H9 (cell line): ENCODE data around the gene NENF. TPM values are rescaled to one million over a fixed set of nuclear protein-coding genes. Genes with fewer than 3 reads are reported as not detected.

Experiments used
- DNase-seq: peaks from one replicate; pipeline ENCODE4 v3.0.0-alpha.2; 2017
- H2AFZ ChIP-seq: one replicate; pipeline ENCODE4 v1.6.1; 2013; ENCODE audit warnings: mild to moderate bottlenecking, low read length, control low read depth, moderate library complexity
- H2AK5ac ChIP-seq: 2 replicates; pipeline ENCODE4 v1.6.1; 2013; ENCODE audit warnings: low read length, control low read depth, mixed read lengths; ENCODE audit not compliant: insufficient read length
- H2BK120ac ChIP-seq: one replicate; pipeline ENCODE4 v1.6.1; 2013; ENCODE audit warnings: low read depth, mild to moderate bottlenecking, low read length, control low read depth, inconsistent platforms; ENCODE audit not compliant: poor library complexity, severe bottlenecking
- H2BK12ac ChIP-seq: 2 replicates; pipeline ENCODE4 v1.6.1; 2013; ENCODE audit warnings: low read length, control low read depth, mixed read lengths, low read depth; ENCODE audit not compliant: insufficient read length
- H2BK15ac ChIP-seq: 2 replicates; pipeline ENCODE4 v1.6.1; 2013; ENCODE audit warnings: low read depth, low read length, control low read depth
- H2BK20ac ChIP-seq: one replicate; pipeline ENCODE4 v1.6.1; 2013; ENCODE audit warnings: low read depth, mild to moderate bottlenecking, low read length, control low read depth, inconsistent platforms; ENCODE audit not compliant: poor library complexity, severe bottlenecking
- H2BK5ac ChIP-seq: 2 replicates; pipeline ENCODE4 v1.6.1; 2013; ENCODE audit warnings: low read length, control low read depth, mixed read lengths; ENCODE audit not compliant: insufficient read length
- H3K14ac ChIP-seq: 2 replicates; pipeline ENCODE4 v1.6.1; 2013; ENCODE audit warnings: low read length, control low read depth; ENCODE audit not compliant: insufficient read depth
- H3K18ac ChIP-seq: 2 replicates; pipeline ENCODE4 v1.6.1; 2013; ENCODE audit warnings: low read depth, mild to moderate bottlenecking, mixed read lengths, low read length, control low read depth; ENCODE audit not compliant: insufficient read length
- H3K23ac ChIP-seq: 2 replicates; pipeline ENCODE4 v1.6.1; 2013; ENCODE audit warnings: low read length, control low read depth, mixed read lengths, low read depth; ENCODE audit not compliant: insufficient read length
- H3K23me2 ChIP-seq: 2 replicates; pipeline ENCODE4 v1.6.1; 2013; ENCODE audit warnings: low read depth, mild to moderate bottlenecking, mixed read lengths, low read length, control low read depth; ENCODE audit not compliant: insufficient read length, poor library complexity, severe bottlenecking
- H3K27ac ChIP-seq: 2 replicates; pipeline ENCODE4 v1.5.1; 2013; ENCODE audit warnings: low read length, control low read depth, mixed read lengths, low read depth; ENCODE audit not compliant: insufficient read length
- H3K27me3 ChIP-seq: 2 replicates; pipeline ENCODE4 v1.6.1; 2013; ENCODE audit warnings: low read length, control low read depth, inconsistent platforms; ENCODE audit not compliant: insufficient read depth
- H3K4ac ChIP-seq: 2 replicates; pipeline ENCODE4 v1.6.1; 2013; ENCODE audit warnings: low read depth, mild to moderate bottlenecking, control low read depth, inconsistent platforms, low read length, moderate library complexity
- H3K4me1 ChIP-seq: 2 replicates; pipeline ENCODE4 v1.6.1; 2013; ENCODE audit warnings: low read length, control low read depth, inconsistent platforms; ENCODE audit not compliant: insufficient read depth
- H3K4me2 ChIP-seq: 2 replicates; pipeline ENCODE4 v1.6.1; 2013; ENCODE audit warnings: low read length, control low read depth, mixed read lengths; ENCODE audit not compliant: insufficient read length, insufficient read depth
- H3K56ac ChIP-seq: 2 replicates; pipeline ENCODE4 v1.6.1; 2013; ENCODE audit warnings: low read depth, mild to moderate bottlenecking, mixed read lengths, low read length, control low read depth; ENCODE audit not compliant: insufficient read length
- H3K79me1 ChIP-seq: 2 replicates; pipeline ENCODE4 v1.6.1; 2013; ENCODE audit warnings: low read depth, mild to moderate bottlenecking, moderate library complexity, low read length, control low read depth, inconsistent platforms; ENCODE audit not compliant: insufficient read depth, poor library complexity, severe bottlenecking
- H3K79me2 ChIP-seq: 2 replicates; pipeline ENCODE4 v1.6.1; 2013; ENCODE audit warnings: low read length, control low read depth, inconsistent platforms; ENCODE audit not compliant: insufficient read depth
- H3K9ac ChIP-seq: 2 replicates; pipeline ENCODE4 v1.6.1; 2013; ENCODE audit warnings: low read length, control low read depth, mixed read lengths; ENCODE audit not compliant: insufficient read length; ENCODE audit errors: extremely low read depth
- H3K9me3 ChIP-seq: one replicate; pipeline ENCODE4 v1.6.1; 2013; ENCODE audit warnings: low read depth, low read length, inconsistent platforms; ENCODE audit not compliant: control insufficient read depth
- H3T11ph ChIP-seq: one replicate; pipeline ENCODE4 v1.6.1; 2013; ENCODE audit warnings: mild to moderate bottlenecking, low read length, control low read depth, inconsistent platforms
- H4K20me1 ChIP-seq: one replicate; pipeline ENCODE4 v1.6.1; 2013; ENCODE audit not compliant: control insufficient read depth, insufficient read length, insufficient read depth
- H4K5ac ChIP-seq: 2 replicates; pipeline ENCODE4 v1.6.1; 2013; ENCODE audit warnings: low read depth, mild to moderate bottlenecking, mixed read lengths, low read length, control low read depth; ENCODE audit not compliant: insufficient read length
- H4K8ac ChIP-seq: replicated peaks from 2 replicates; pipeline ENCODE4 v1.6.1; 2013; ENCODE audit warnings: low read length, control low read depth, mixed read lengths, low read depth; ENCODE audit not compliant: insufficient read length
- H4K91ac ChIP-seq: 2 replicates; pipeline ENCODE4 v1.6.1; 2013; ENCODE audit warnings: low read depth, mild to moderate bottlenecking, moderate library complexity, mixed read lengths, low read length, control low read depth; ENCODE audit not compliant: insufficient read length
- H3K27ac Mint-ChIP-seq, 3 experiments: 2 replicates in 2 of 3; 3 replicates in 1 of 3; pipeline ENCODE4 v1.8.0; 2020 to 2021; ENCODE audit warnings: mixed read lengths in 3 of 3, mild to moderate bottlenecking in 1 of 3, moderate library complexity in 1 of 3
- H3K27me3 Mint-ChIP-seq: 2 replicates; pipeline ENCODE4 v1.8.0; 2021; ENCODE audit warnings: low read depth, mild to moderate bottlenecking, moderate library complexity, mixed read lengths
- H3K36me3 Mint-ChIP-seq, 3 experiments: 2 replicates in 2 of 3; 3 replicates in 1 of 3; pipeline ENCODE4 v1.8.0; 2020 to 2021; ENCODE audit warnings: low read depth in 3 of 3, mixed read lengths in 3 of 3; ENCODE audit not compliant: insufficient read depth in 1 of 3
- H3K4me1 Mint-ChIP-seq, 2 experiments: 2 replicates each; pipeline ENCODE4 v1.8.0; 2020; ENCODE audit warnings: mixed read lengths in 2 of 2
- H3K4me3 Mint-ChIP-seq, 2 experiments: 2 replicates in 1 of 2; 3 replicates in 1 of 2; pipeline ENCODE4 v1.8.0; 2020 to 2021; ENCODE audit warnings: mild to moderate bottlenecking in 2 of 2, mixed read lengths in 2 of 2, moderate library complexity in 1 of 2
- H3K9me3 Mint-ChIP-seq, 2 experiments: 2 replicates in 1 of 2; 3 replicates in 1 of 2; pipeline ENCODE4 v1.8.0; 2020; ENCODE audit warnings: mild to moderate bottlenecking in 2 of 2, mixed read lengths in 2 of 2, moderate library complexity in 1 of 2
- WGBS: extraction: QIAGEN DNeasy Blood & Tissue Kit; methylation state at CpG from one replicate; pipeline ENCODE4 v1.1.7; 2013; ENCODE audit warnings: missing lambda C conversion rate, low lambda C conversion rate, mixed read lengths; ENCODE audit not compliant: insufficient read length; ENCODE audit errors: extremely low coverage; 5-methylcytosine and 5-hydroxymethylcytosine counted together
- total RNA-seq: library from RNA; stranded (reverse); gene quantifications from 2 replicates; pipeline ENCODE4 v1.2.1, GENCODE V29; 2021
- TF ChIP-seq, protein P1 (sequence below): fragments of 200-600 bp; sonication (generic); conservative IDR thresholded peaks from 3 replicates; pipeline ENCODE4 v1.8.0; 2021; ENCODE audit warnings: antibody characterized with exemption, mild to moderate bottlenecking

The NENF gene
- total RNA-seq, 1 experiment from 2014 or later: 28.3 TPM

DNA sequence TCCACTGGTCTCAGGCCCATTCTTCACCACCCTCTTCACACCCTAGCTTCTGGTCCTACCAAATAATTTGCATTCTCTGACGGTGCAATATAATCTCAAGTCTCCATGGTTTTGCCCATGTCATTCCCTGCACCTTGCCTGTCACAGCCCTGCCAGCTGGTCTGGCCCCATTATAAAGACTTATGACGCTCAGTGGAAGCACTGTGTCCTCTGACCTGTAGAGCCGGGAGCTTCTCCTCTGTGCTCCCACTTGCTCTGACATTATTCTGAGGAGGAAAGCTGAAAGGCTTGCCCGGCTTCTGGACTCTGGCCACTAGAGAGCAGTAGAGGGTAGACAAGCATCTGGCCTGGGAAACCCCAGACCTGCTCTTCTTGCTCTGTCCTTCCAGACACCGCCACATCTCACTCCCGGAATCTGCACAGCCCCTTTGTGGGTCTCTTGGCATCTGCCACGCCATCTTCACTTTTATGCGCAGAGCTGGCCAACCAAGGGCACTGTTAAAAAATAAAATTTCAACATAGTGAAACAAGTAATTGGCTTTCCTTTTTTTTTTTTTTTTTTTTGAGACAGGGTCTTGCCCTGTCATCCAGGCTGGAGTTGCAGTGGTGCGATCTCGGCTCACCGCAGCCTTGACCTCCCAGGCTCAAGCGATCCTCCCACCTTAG lies 44.4 kb downstream of the NENF start:
- Mint-ChIP-seq H3K4me3 (no peak overlapping the region), H3K9me3 (no peaks in the 10 kb centered on the region), H3K4me1 (peaks cover 12 to 14% of the 10 kb centered on the region in 2 experiments), H3K27me3 (no peaks in the 10 kb centered on the region; the same call in none of the 2 replicates), H3K27ac (no peak overlapping the region; a peak in 1 of 7 replicates), H3K36me3 (no peaks in the 10 kb centered on the region)
- peak; percentile 91 for DNase-seq
- H3K4me2 ChIP-seq: no peak overlapping the region
- H2AFZ ChIP-seq: no peak overlapping the region
- WGBS: no CpG with 5 or more reads among the region's 12 CpGs
- no peaks in the 10 kb centered on the region for H3K79me2 ChIP-seq
- no peaks in the 10 kb centered on the region for H3K79me1 ChIP-seq
- no peak overlapping the region for H2BK12ac ChIP-seq
- H3K4me1 ChIP-seq: no peaks in the 10 kb centered on the region
- no peak overlapping the region for H4K8ac ChIP-seq
- H3K23ac ChIP-seq: no peak overlapping the region
- H3K18ac ChIP-seq: no peak overlapping the region
- no peaks in the 10 kb centered on the region for H4K20me1 ChIP-seq
- H3K56ac ChIP-seq: no peak overlapping the region
- H3K9me3 ChIP-seq: no peaks in the 10 kb centered on the region
- no peak overlapping the region for H3T11ph ChIP-seq
- H3K23me2 ChIP-seq: no peaks in the 10 kb centered on the region
- TF ChIP-seq, protein P1, sequence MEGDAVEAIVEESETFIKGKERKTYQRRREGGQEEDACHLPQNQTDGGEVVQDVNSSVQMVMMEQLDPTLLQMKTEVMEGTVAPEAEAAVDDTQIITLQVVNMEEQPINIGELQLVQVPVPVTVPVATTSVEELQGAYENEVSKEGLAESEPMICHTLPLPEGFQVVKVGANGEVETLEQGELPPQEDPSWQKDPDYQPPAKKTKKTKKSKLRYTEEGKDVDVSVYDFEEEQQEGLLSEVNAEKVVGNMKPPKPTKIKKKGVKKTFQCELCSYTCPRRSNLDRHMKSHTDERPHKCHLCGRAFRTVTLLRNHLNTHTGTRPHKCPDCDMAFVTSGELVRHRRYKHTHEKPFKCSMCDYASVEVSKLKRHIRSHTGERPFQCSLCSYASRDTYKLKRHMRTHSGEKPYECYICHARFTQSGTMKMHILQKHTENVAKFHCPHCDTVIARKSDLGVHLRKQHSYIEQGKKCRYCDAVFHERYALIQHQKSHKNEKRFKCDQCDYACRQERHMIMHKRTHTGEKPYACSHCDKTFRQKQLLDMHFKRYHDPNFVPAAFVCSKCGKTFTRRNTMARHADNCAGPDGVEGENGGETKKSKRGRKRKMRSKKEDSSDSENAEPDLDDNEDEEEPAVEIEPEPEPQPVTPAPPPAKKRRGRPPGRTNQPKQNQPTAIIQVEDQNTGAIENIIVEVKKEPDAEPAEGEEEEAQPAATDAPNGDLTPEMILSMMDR: peak; percentile 95
- no peak overlapping the region for H2AK5ac ChIP-seq
- H2BK15ac ChIP-seq: no peak overlapping the region
- H4K5ac ChIP-seq: no peak overlapping the region
- H4K91ac ChIP-seq: no peak overlapping the region
- H3K27ac ChIP-seq: no peak overlapping the region
- H3K4ac ChIP-seq: no peak overlapping the region
- no peaks in the 10 kb centered on the region for H3K27me3 ChIP-seq
- H2BK20ac ChIP-seq: no peak overlapping the region
- H2BK120ac ChIP-seq: no peak overlapping the region
- no peak overlapping the region for H2BK5ac ChIP-seq
- no peak overlapping the region for H3K9ac ChIP-seq
- H3K14ac ChIP-seq: no peak overlapping the region
